Muscle layer of colon (tissue), 2 donors: ENCODE results near the gene ZBTB12.
A peak's percentile ranks its signal among the peaks of the same experiment; 100 is the strongest.
"Not testable (repeated sequence)": the region's sequence is repeated elsewhere in the genome, so short reads cannot be mapped to it uniquely, and the experiment has no call there.

Source experiments
- H3K27ac ChIP-seq: one replicate; pipeline ENCODE4 v1.7.0; 2013; ENCODE audit warnings: low read depth, mild to moderate bottlenecking, low read length, moderate library complexity
- H3K27me3 ChIP-seq, 2 donors: one replicate each; pipeline ENCODE4 v1.7.0; 2013; ENCODE audit warnings: low read length in 2 of 2, mild to moderate bottlenecking in 2 of 2; ENCODE audit not compliant: insufficient read depth in 2 of 2, control insufficient read depth in 1 of 2
- H3K36me3 ChIP-seq: one replicate; pipeline ENCODE4 v1.7.0; 2013; ENCODE audit warnings: mild to moderate bottlenecking, low read length; ENCODE audit not compliant: insufficient read depth
- H3K4me1 ChIP-seq: one replicate; pipeline ENCODE4 v1.7.0; 2013; ENCODE audit warnings: mild to moderate bottlenecking, low read length; ENCODE audit not compliant: insufficient read depth
- H3K4me3 ChIP-seq, 2 donors: one replicate each; pipeline ENCODE4 v1.7.0; 2013; ENCODE audit warnings: low read length in 2 of 2, low read depth in 1 of 2, mild to moderate bottlenecking in 1 of 2, moderate library complexity in 1 of 2
- H3K9ac ChIP-seq: one replicate; pipeline ENCODE4 v1.7.0; 2013; ENCODE audit warnings: low read length
- H3K9me3 ChIP-seq: one replicate; pipeline ENCODE4 v1.7.0; 2013; ENCODE audit warnings: mild to moderate bottlenecking, low read length
- donor health status: abdominal sarcoma.
- donor health status: Adenocarcinoma of cecum.

Gene ZBTB12

DNA sequence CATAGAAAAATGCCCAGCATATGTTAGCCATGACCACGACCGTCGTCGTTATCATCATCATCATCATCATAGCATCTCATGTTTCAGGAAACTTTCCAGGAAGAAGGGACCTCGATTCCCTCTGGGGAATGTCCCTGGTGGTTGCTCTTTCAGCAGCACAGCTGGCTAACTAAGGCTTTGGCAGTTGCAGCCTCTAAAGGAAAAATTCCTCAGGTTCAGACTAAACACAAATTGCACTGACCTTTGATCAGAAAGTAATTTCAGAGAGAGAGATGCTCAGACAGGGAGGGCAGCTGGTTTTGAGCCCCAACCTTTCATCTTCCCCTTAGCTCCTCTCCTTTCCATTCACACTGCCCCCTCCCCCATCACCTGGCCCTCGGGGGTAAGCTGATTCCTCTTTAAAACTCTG lies 38.4 kb upstream of the ZBTB12 start:
- Histone ChIP-seq H3K36me3 (no peaks in the 10 kb centered on the region), H3K9ac (no peak overlapping the region), H3K4me3 (no peak overlapping the region), H3K27ac (no peak overlapping the region), H3K9me3 (no peaks in the 10 kb centered on the region), H3K27me3 (no peaks in the 10 kb centered on the region), H3K4me1 (peaks cover 6% of the 10 kb centered on the region)

DNA sequence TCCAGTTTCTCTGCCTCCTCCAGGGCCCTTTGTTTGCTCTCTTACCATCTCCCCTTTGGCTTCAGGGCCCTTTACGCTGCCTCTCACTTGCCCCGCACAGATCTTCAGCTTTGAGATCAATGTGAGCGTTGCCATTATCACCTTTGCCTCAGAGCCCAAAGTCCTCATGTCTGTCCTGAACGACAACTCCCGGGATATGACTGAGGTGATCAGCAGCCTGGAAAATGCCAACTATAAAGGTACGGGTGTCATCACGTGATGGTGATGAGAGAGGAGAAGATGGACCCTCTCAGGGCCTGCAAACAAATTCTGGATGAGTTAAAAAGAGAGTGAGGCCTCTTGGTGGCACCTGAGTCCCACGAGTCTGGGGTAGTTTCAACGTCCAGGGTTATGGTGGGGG lies 33.9 kb upstream of the ZBTB12 start:
- Histone ChIP-seq H3K4me1 (no peaks in the 10 kb centered on the region), H3K36me3 (no peaks in the 10 kb centered on the region), H3K27ac (no peak overlapping the region), H3K9ac (no peak overlapping the region), H3K27me3 (no peaks in the 10 kb centered on the region), H3K4me3 (no peak overlapping the region), H3K9me3 (no peaks in the 10 kb centered on the region)

DNA sequence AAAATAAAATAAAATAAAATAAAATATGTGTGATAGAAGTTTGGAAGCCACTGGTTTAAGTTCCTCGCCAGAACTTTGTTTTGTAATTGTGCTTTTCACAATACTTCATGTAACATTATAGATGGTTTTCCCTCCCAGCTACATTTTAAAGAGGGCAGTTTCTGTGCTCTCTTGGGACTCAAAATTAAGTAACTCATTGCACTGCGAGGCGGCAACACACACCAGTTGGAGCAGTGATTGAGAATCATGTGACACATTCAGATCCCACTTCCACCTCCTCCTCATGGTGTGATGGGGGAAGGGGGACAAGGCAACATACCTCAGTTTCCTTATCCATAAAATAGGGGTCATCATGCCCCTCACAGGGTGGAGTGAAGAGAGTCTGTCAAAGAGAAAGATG lies 33.1 kb upstream of the ZBTB12 start:
- Histone ChIP-seq H3K27me3 (no peaks in the 10 kb centered on the region), H3K36me3 (no peaks in the 10 kb centered on the region), H3K9me3 (no peaks in the 10 kb centered on the region), H3K27ac (no peak overlapping the region), H3K9ac (no peak overlapping the region), H3K4me1 (no peaks in the 10 kb centered on the region), H3K4me3 (no peak overlapping the region)

DNA sequence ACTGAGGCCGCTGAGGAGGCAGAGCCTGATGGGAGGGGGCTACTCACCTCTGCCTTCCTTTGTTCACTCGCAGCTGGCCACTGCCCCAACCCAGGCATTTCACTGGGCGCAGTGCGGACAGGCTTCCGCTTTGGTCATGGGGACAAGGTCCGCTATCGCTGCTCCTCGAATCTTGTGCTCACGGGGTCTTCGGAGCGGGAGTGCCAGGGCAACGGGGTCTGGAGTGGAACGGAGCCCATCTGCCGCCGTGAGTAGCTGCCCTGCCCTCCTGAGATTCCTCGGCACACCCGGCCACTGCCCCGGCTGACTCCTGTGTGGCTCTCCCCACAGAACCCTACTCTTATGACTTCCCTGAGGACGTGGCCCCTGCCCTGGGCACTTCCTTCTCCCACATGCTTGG lies 31.7 kb upstream of the ZBTB12 start:
- no peaks in the 10 kb centered on the region for H3K4me1 ChIP-seq
- no peaks in the 10 kb centered on the region for H3K27me3 ChIP-seq
- no peak overlapping the region for H3K9ac ChIP-seq
- H3K36me3 ChIP-seq: no peaks in the 10 kb centered on the region
- no peak overlapping the region for H3K27ac ChIP-seq
- H3K9me3 ChIP-seq: no peaks in the 10 kb centered on the region
- no peak overlapping the region for H3K4me3 ChIP-seq

DNA sequence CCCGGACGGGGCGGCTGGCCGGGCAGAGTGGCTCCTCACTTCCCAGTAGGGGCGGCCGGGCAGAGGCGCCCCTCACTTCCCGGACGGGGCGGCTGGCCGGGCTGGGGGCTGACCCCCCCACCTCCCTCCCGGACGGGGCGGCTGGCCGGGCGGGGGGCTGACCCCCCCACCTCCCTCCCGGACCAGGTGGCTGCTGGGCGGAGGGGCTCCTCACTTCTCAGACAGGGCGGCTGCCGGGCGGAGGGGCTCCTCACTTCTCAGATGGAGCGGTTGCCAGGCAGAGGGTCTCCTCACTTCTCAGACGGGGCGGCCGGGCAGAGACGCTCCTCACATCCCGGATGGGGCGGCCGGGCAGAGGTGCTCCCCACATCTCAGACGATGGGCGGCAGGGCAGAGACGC lies 30.3 kb upstream of the ZBTB12 start:
- H3K27me3 ChIP-seq, H3K4me1 ChIP-seq, H3K4me3 ChIP-seq, H3K36me3 ChIP-seq, H3K9me3 ChIP-seq, H3K9ac ChIP-seq, H3K27ac ChIP-seq: not testable (repeated sequence)

DNA sequence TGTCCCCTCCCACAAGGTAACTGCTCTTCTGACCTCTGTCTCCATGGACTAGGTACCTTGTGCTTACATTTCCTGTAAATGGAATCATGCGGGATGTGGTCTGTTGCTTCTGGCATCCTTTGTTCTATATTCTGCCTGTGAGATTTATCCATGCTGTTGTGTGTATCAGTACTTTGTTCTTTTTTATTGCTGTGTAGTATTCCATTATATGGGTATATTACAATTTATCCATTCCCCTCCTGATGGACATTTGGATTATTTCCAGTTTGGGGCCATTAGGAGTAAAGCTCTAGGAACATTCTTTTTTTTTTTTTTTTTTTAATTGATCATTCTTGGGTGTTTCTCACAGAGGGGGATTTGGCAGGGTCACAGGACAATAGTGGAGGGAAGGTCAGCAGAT lies 29.1 kb upstream of the ZBTB12 start:
- H3K36me3 ChIP-seq: no peaks in the 10 kb centered on the region
- no peaks in the 10 kb centered on the region for H3K9me3 ChIP-seq
- H3K27me3 ChIP-seq: no peaks in the 10 kb centered on the region
- no peaks in the 10 kb centered on the region for H3K4me1 ChIP-seq
- no peak overlapping the region for H3K4me3 ChIP-seq
- H3K9ac ChIP-seq: no peak overlapping the region
- no peak overlapping the region for H3K27ac ChIP-seq

DNA sequence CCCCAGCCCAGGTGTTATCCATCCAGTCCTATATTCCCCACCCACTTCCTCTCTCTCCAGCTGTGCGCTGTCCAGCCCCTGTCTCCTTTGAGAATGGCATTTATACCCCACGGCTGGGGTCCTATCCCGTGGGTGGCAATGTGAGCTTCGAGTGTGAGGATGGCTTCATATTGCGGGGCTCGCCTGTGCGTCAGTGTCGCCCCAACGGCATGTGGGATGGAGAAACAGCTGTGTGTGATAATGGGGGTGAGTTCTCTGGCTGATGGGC lies 26.7 kb upstream of the ZBTB12 start:
- no peaks in the 10 kb centered on the region for H3K9me3 ChIP-seq
- no peaks in the 10 kb centered on the region for H3K36me3 ChIP-seq
- no peaks in the 10 kb centered on the region for H3K4me1 ChIP-seq
- H3K27ac ChIP-seq: no peak overlapping the region
- H3K4me3 ChIP-seq: peak overlapping the region in 1 of 2 donors; percentile 21
- no peak overlapping the region for H3K9ac ChIP-seq
- no peaks in the 10 kb centered on the region for H3K27me3 ChIP-seq

DNA sequence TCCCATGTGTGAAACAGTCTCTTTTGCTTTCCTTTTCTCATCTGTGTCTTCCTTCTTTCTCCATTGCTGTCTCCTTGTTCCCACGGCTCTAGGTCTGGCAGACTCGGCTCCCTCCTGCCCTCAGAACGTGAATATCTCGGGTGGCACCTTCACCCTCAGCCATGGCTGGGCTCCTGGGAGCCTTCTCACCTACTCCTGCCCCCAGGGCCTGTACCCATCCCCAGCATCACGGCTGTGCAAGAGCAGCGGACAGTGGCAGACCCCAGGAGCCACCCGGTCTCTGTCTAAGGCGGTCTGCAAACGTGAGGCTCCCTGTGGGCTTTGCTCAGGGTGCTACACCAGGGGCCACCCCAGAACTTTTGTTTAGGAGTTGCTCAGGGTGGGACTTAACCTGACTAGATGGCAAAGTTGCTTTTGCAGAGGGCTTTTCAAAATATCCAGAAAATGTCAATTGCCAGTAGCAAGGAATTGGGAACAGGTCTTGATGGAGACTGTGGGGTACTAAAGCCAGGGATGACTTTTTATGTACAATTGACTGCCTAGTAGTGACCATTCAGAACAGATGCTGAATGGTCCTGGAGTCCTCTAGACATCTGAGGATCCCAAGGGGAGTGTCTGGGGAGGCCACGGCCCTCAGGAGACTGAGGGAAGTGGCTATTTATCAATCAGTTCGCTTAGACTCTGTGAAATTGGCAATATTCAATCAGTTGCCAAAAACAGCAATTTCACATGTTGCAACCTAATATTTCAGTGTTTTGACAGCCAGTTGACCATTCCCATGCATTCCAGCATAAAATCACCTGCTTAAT lies 26.2 kb upstream of the ZBTB12 start:
- no peaks in the 10 kb centered on the region for H3K36me3 ChIP-seq
- H3K4me3 ChIP-seq: peak overlapping the region in 1 of 2 donors; percentile 21
- H3K4me1 ChIP-seq: no peaks in the 10 kb centered on the region
- H3K27me3 ChIP-seq: no peaks in the 10 kb centered on the region
- H3K9ac ChIP-seq: no peak overlapping the region
- no peaks in the 10 kb centered on the region for H3K9me3 ChIP-seq
- no peak overlapping the region for H3K27ac ChIP-seq

DNA sequence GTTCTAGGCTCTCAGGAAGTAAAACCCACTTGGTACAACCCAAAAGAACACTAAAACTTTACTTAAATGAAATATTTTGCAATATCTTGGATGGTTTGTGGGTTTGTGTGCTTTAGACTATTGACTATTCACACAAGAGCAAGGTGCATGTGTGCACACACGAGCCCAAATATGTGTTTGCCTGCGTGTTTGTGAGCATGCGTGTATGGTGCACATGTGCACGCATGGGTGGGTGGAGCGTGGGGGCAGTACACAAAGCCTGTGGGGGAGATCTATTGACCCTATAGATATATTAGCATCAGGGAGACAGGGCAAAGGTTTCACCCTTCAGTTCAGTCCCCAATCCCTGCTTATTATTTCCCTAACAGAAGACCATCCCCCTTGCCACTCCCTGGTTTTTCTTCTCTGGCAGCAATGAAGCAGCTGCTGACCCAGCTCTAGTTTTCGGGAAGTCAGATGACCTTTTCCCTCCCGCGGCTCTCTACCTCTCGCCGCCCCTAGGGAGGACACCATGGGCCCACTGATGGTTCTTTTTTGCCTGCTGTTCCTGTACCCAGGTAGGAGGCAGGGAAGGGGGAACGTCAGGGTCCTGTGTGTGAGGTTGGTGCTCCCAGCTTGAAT lies 25.5 kb upstream of the ZBTB12 start, which contains the start of gene C2:
Gene C2 (plus strand): TSS at position 476 of the 621 bp plus-strand sequence. CDS start 36 bp downstream, at position 512.
- H3K9ac ChIP-seq: no peak within 1 kb of the TSS
- H3K27me3 ChIP-seq: no peaks in the 10 kb centered on the region
- peak within 1 kb of the TSS in 1 of 2 donors; percentile 21 for H3K4me3 ChIP-seq
- no peaks in the 10 kb centered on the region for H3K9me3 ChIP-seq
- H3K4me1 ChIP-seq: no peaks in the 10 kb centered on the region
- H3K27ac ChIP-seq: no peak within 1 kb of the TSS
- H3K36me3 ChIP-seq: no peaks in the 10 kb centered on the region

DNA sequence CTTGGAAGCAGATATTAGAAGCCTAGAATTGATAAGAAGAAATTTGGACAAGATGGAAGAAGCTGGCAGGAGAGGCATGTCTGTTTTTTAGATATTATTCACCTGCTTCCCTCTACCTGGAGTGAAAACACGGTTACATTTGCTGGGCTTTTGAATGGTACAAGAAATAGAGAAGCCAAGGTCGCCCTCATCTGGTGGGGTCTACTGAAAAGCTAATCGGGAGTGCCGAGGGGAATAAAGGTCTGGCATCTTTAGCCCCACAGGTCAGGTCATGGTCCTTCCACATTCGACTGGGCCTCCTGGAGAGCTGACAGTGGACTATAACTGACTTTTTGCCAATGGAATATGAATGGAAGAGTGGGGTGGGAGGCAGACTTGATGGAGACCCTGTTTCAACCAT lies 21.1 kb upstream of the ZBTB12 start:
- Histone ChIP-seq H3K4me1 (no peaks in the 10 kb centered on the region), H3K9ac (no peak overlapping the region), H3K4me3 (no peak overlapping the region), H3K27me3 (no peaks in the 10 kb centered on the region), H3K9me3 (no peaks in the 10 kb centered on the region), H3K27ac (no peak overlapping the region), H3K36me3 (no peaks in the 10 kb centered on the region)

DNA sequence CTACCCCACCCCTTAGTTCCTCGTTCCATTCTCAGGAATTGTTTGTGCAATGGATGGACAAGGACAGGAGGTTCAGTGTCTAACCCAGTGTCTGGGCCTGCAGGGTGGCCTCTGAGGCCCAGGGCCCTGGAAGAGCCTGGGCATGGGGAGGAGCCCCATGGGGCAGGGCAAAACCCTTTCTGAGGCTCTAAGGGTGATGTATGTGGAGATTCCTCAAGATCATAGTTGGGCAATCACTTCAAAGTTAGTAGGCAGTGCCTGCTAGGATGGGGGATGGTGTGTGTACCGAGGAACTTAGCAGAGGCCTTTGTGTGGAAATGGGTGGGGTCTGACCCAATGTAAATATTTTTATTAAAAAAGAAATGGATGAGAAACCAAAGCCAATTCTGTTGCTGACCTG lies 18.9 kb upstream of the ZBTB12 start:
- Histone ChIP-seq H3K4me1 (no peaks in the 10 kb centered on the region), H3K27me3 (no peaks in the 10 kb centered on the region), H3K9me3 (no peaks in the 10 kb centered on the region), H3K4me3 (no peak overlapping the region), H3K9ac (no peak overlapping the region), H3K27ac (no peak overlapping the region), H3K36me3 (no peaks in the 10 kb centered on the region)
